GM19438 (cell line): ENCODE results near the gene CACNA1D.
"Not testable (repeated sequence)": the region's sequence is repeated elsewhere in the genome, so short reads cannot be mapped to it uniquely, and the experiment has no call there.

ENCODE experiments used
- ATAC-seq: cut with Tn5 transposase; IDR thresholded peaks from one replicate; pipeline ENCODE4 v1.9.1; 2021; ENCODE audit warnings: low read depth; ENCODE audit not compliant: unreplicated experiment

Gene CACNA1D

DNA sequence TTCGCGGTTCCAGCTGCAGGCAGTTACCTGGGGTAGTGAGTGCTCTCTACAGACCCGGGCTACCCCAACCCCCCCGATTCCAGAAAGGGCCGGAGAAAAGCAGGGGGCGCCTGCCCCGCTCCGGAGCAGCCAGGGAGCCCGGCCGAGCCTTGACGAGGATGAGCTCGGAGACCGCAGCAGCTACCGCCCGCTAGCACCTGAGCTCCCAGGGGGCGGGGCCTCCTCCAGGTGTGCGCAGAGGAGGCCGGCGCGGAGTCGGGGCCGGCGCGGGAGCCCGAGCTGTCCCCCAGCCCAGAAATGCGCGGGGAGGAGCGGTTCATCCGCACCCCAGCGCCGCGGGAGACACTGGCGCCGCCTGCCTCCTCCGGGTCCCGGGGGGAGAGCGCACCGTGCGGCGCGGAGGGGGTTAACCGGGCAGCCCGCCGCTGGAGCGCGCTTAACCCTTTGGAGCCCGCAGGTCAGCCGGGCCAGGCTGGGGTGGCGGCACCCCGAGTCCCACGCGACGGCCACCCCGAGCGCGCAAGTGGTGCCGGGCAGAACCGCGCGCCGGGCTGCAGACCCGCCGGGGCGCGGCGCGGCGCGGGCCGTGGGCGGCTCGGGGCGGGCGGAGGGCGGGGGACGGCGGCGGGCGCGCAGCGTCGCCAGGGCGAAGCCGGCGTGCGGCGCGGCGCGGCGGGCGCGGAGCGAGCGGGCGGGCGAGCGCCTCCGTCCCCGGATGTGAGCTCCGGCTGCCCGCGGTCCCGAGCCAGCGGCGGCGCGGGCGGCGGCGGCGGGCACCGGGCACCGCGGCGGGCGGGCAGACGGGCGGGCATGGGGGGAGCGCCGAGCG is at the start of gene CACNA1D:
TSS of gene CACNA1D (plus strand) at position 649 of the 829 bp plus-strand sequence. CDS start 556 bp downstream, outside the sequence.
- ATAC-seq, result no peak

GRCh38 chr3:53457068-53457467 is 37.3 kb upstream of the CACNA1D start:
- no peak for ATAC-seq

DNA sequence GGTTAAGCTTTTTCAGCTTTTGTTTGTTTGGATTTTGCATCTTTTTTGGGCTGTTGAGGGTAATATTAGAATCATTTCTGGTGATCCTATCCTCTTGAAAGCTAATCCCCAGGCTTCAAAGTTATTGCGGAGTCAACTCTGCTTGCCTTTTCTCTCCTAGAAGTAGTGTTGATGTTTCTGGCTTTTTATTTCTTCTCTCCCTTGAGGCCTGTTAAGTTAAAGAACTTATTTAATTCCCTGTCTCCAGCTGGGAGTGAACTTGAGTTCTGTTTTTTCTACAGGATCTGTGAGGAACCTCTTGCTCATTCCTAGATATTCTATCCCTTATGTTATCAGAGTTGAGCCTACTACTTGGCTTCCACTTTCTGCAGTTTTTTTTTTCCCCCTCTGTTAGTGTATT is 34.1 kb upstream of the CACNA1D start:
- no peak for ATAC-seq

DNA sequence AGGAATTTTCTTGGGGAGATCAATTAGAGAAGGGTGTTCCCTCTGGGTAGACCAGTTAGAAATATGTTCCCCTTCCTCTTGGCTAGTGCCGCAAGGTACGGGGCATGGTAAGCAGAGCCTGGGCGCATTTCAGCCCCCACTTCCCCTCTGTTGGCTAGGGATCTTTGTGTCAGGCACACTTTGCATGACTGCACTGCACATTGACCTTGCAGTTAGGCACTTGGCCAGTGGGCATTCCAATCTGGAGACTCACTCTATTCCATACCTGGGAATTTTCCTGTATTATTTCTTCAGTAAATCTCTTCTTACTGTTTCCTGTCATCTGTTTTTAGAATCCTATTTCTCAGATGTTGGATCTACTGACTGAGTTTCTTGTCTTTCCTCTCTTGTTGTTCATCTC is 30.0 kb upstream of the CACNA1D start:
- ATAC-seq, result no peak

DNA sequence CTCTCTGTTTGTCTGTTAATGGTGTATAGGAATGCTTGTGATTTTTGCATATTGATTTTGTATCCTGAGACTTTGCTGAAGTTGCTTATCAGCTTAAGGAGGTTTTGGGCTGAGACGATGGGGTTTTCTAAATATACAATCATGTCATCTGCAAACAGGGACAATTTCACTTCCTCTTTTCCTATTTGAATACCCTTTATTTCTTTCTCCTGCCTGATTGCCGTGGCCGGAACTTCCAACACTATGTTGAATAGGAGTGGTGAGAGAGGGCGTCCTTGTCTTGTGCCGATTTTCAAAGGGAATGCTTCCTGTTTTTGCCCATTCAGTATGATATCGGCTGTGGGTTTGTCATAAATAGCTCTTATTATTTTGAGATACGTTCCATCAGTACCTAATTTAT is 24.7 kb upstream of the CACNA1D start:
- ATAC-seq, result not testable (repeated sequence)

GRCh38 chr3:53473422-53473821 is 21.0 kb upstream of the CACNA1D start:
- ATAC-seq, result no peak

GRCh38 chr3:53476372-53476771 is 18.0 kb upstream of the CACNA1D start:
- not testable (repeated sequence) for ATAC-seq

- ATAC-seq, result not testable (repeated sequence)
Observed at GRCh38 chr3:53477689-53478088, 16.7 kb upstream of the CACNA1D start.

GRCh38 chr3:53478166-53478830 is 16.1 kb upstream of the CACNA1D start:
- no peak for ATAC-seq

DNA sequence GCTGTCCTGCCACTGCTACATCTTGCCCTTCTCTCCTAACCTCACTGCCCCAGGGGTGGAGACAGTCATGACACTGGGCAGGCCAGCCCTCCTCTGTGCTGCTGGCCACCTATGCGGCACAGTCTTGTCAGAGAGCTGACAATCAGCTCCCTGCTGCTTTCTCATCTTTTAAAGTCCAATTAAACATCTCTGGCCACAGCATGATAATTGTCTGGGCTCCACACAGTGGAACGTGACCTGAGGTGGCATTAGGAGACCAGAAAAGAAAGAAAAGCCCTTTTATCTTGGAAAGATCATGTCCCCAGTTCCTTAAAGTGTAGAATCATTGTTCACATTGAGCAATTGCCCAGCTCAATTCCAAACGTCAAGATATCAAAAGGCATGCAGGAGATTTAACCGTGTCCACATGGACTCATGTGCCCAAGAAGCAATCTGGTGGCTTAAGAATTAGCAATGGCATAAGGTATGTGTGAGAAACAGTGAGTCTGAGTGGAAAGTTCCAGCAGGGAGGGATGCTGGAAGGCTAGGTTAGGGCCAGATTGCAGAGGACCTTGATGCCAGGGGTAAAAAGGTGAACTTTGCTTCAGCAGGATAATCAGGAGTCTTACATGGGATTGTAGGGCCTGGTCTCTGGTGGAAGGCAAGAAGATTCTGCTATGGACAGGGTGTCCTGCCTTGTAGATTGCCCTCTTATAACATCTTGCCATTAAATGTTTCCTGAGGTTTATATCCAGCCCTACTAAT is 15.3 kb upstream of the CACNA1D start:
- no peak for ATAC-seq

DNA sequence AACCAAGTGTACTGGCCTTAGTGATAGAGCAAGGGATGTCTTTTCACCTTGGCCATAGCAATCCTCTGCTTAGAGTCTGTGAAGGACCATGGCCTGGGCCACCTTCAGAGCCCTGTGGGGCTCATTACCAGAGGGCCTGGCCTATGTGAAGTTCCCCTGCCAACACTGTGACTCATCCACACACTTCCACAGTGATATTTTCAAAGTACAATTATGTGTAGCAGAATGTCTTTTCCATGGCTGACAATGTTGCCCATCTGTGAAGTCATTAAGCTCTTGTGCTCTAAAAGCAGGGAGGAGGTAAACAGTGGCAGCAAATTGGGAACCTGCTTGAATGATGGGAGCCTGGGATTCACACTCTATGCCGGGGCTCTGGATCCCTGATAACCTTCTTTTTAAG is 12.2 kb upstream of the CACNA1D start:
- no peak for ATAC-seq

DNA sequence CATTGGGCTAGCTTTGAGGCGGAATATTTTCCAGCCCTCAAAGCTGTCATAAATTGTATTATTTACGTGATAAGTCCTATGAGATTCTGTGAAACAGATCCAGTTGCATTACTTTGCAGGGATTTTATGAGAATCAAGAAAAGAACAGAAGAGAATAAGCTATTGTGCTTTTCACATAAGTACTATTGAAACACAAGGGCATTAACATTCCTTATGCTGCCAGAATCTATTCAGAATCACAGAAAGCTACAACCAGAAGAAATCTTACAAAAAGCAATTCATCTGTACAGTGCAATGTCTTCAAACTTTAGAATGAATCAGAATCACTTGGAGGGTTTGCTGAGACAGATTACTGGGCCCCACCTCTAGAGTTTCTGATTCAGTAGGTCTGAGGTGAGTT is 10.6 kb upstream of the CACNA1D start:
- no peak for ATAC-seq

GRCh38 chr3:53484984-53485383 is 9.4 kb upstream of the CACNA1D start:
- ATAC-seq, result no peak

DNA sequence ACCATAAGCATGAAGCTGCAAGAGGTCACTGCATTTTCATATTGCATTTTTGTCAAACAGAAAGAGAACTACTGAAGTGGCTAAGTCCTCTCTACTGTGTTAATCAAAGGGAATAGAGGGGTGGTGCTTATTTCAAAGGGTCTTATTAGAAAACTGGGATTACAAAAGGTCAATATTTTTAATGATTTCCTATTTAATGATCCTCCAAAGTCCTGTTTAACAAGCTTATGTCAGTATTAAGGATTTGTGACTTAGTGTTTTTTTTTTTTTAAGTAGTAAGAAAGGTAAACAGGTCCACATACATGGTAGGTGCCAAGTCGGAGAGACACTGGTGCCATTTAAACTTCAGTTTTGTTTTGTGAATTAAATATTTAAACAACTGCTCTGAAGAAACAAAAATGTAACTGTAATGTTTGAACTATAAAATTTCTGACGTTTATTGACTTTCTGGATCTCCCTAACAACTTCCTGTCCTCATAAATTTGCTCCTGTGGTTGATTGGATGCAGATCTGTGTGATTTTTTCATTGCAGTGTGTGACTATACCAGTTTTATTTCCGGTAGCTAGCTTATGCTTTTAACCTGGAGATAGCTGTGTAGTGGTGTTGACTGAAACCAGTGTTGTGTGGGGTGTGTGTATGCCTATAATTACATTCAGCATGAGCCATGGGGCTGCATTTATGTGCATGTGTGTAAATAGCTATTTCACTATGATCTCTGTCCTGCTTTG is 8.6 kb upstream of the CACNA1D start:
- no peak for ATAC-seq

- no peak for ATAC-seq
Observed at GRCh38 chr3:53486961-53487654, 7.3 kb upstream of the CACNA1D start.

DNA sequence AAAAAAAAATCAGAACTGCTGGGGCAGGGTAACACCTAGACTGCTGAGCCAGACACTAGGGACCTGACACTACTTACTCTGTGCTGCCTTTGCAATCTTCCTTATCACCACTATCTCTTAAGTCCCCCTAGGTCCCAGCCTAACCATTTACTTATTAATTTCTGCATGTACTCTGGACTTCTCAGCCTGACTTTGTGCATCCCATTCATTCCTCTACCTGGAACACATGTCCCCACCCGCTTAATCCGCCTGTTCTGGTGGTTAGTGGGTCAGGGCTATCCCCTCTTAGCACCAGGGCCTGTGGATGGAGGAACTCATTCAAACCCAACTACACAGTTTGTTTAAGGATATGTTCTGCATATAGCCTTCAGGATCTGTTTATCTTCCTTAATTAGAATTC is 5.0 kb upstream of the CACNA1D start:
- no peak for ATAC-seq

DNA sequence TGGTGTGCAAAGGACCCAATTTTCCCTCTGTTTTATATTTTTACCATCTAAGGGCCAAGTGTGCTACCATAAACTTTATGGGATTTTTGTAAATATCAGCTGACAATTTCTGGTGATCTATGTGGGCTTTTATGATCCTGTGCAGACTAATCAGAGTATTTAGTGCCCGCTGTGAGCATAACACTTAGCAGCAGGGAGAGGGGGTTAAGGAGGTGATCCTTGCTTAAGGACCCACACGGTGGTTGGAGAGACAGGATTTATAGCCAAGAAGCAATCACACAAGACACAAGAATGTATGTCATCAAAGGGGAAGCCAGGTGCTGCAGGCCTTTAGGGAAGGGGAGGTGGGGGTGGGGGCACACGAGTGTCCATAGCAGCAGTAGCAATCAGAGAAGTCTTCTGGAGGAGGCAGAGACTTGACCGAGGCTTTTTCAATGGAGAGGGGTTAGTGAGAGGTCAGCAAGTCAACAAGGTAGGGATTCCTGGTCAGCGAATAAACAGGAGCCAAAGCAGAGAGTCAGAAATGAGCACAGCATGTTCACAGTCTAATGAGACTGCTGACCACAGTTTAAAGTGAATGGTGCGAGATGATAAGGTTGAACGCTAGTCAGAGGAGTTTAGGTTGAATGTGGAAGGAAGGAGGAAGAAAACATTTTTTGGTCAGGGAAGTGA is 4.5 kb upstream of the CACNA1D start:
- no peak for ATAC-seq

- no peak for ATAC-seq
Observed at GRCh38 chr3:53490459-53490968, 3.9 kb upstream of the CACNA1D start.

DNA sequence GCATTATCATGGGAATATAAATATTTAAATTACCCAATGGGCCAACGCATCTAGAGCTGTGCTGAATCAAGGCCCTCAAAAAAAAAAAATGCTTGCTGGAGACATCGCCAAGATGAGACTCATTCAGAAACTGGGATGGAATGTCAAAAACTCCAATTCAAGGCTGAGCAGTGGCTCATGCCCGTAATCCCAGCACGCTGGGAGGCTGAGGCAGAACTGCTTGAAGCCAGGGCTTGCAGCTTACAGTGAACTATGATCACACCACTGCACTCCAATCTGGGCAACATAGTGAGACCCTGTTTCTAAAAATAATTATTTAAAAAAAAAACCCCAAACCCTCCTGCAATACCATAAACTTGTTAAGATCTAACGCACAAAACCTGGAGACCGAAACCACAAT is 3.1 kb upstream of the CACNA1D start:
- ATAC-seq, result no peak
